Thymus (tissue), 11 donors: Measurements from ENCODE around the gene PSG6. TPM values are rescaled to one million over a fixed set of nuclear protein-coding genes. Genes with fewer than 3 reads are reported as not detected.
"Not testable (repeated sequence)": the region's sequence is repeated elsewhere in the genome, so short reads cannot be mapped to it uniquely, and the experiment has no call there.

ENCODE experiments used
- DNase-seq, 9 donors: peaks; one replicate each; pipeline ENCODE4 v3.0.0-alpha.2; 2013; ENCODE audit warnings: low spot score in 9 of 9, low read depth in 6 of 9, missing footprints in 1 of 9
- H3K27ac ChIP-seq, 2 donors: one replicate each; pipeline ENCODE4 v1.5.1; 2013; ENCODE audit warnings: control low read depth in 1 of 2, low read depth in 1 of 2, low read length in 1 of 2, mild to moderate bottlenecking in 1 of 2, moderate library complexity in 1 of 2
- H3K27me3 ChIP-seq, 2 donors: one replicate each; pipeline ENCODE4 v1.5.1; 2013; ENCODE audit warnings: low read length in 1 of 2; ENCODE audit not compliant: control insufficient read depth in 2 of 2, insufficient read depth in 1 of 2
- H3K36me3 ChIP-seq, 2 donors: one replicate each; pipeline ENCODE4 v1.5.1; 2013; ENCODE audit warnings: low read length in 1 of 2, mild to moderate bottlenecking in 1 of 2, moderate library complexity in 1 of 2; ENCODE audit not compliant: control insufficient read depth in 2 of 2, insufficient read depth in 2 of 2
- H3K4me1 ChIP-seq, 2 donors: one replicate each; pipeline ENCODE4 v1.5.1; 2013; ENCODE audit warnings: low read length in 2 of 2; ENCODE audit not compliant: control insufficient read depth in 2 of 2, insufficient read depth in 2 of 2
- H3K4me3 ChIP-seq, 2 donors: one replicate each; pipeline ENCODE4 v1.5.1; 2013; ENCODE audit warnings: low read length in 2 of 2, control low read depth in 1 of 2, mild to moderate bottlenecking in 1 of 2
- H3K9me3 ChIP-seq, 2 donors: one replicate each; pipeline ENCODE4 v1.5.1; 2013; ENCODE audit warnings: low read length in 1 of 2, mild to moderate bottlenecking in 1 of 2; ENCODE audit not compliant: control insufficient read depth in 2 of 2, insufficient read depth in 1 of 2
- WGBS: extraction: QIAGEN DNeasy Blood & Tissue Kit; methylation state at CpG from one replicate; pipeline ENCODE4 v1.1.7; 2013; 5-methylcytosine and 5-hydroxymethylcytosine counted together
- polyA plus RNA-seq: library from polyadenylated mRNA; stranded (reverse); fragments of 200-250 nt; gene quantifications from one replicate; pipeline ENCODE4 v1.2.3, GENCODE V29; 2013
- total RNA-seq: library from RNA; stranded (reverse); fragments of 120-200 nt; gene quantifications from one replicate; pipeline ENCODE4 v1.2.4, GENCODE V29; 2013
- donor health status: healthy.

Gene PSG6
- total and polyA plus RNA-seq, 2 donors, result 0.11 TPM; not detected in 1

DNA sequence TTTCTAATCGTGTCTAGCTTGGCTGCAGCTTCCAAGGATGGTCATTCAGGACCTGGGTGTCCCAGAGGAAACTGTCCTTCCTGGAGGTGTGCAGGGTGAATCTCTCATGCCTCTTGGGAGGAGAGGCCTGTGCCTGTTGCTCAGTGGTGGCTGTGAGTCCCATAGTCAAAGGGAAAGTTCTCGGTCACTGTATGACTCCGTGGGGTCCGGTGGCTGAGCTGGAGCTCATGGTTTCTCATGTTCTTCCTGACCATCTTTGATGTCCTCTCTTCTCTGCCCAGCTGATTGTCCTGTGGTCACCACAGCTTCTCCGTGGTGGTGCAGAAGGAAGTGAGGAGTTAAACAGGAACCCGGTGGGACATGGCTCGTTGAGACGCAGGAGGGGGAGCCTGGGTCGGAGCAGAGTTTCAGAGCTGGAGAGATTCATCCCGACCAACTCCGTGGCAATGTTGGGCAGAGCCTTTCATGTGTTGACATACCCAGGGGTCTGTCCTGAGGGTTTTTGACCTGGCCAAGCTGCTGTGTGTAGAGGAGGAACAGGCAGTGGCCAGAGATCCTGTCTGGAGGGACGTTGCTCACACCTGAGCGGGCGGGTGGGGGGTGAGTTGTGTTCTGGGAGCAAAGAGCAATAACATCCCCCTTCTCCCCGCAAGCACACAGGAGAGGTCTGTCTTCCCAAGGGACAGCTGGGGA lies 829 bp upstream of the PSG6 start:
- not testable (repeated sequence) for H3K4me1 ChIP-seq

GRCh38 chr19:42916931-42917330 lies 763 bp downstream of the PSG6 start:
- H3K4me3 ChIP-seq, H3K4me1 ChIP-seq, H3K27me3 ChIP-seq, H3K36me3 ChIP-seq, DNase-seq, H3K27ac ChIP-seq, H3K9me3 ChIP-seq: not testable (repeated sequence)
- WGBS, result 96% methylated on average over 1 of the region's 1 CpG

More for the DNA sequence above, 829 bp upstream of the PSG6 start:
- WGBS, result 74% methylated on average over 15 of the region's 15 CpGs
- not testable (repeated sequence) for H3K4me3 ChIP-seq, H3K9me3 ChIP-seq, H3K36me3 ChIP-seq, H3K27me3 ChIP-seq, H3K27ac ChIP-seq, DNase-seq

DNA sequence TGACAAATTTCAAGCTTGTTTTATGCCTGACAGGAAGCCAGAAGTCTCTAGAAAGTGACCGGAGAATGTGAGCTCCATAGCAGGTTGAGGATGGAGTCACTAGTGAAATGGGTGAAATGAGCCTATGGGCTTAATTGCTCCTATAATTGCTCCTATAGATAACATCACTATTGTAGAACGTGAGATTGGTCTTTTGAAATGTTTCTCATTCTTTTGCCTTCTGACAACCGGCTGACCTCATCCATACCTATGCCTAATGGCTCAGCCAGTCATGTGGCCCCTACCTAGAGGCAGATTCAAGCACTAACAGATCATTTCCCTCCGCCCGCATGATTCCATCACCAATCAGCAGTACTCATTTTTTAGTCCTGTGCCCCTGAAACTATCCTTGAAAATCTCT lies 4.2 kb downstream of the PSG6 start:
- not testable (repeated sequence) for H3K9me3 ChIP-seq, H3K27me3 ChIP-seq, H3K27ac ChIP-seq, DNase-seq, H3K4me3 ChIP-seq, H3K4me1 ChIP-seq, H3K36me3 ChIP-seq
- 90% methylated on average over 5 of the region's 5 CpGs for WGBS

DNA sequence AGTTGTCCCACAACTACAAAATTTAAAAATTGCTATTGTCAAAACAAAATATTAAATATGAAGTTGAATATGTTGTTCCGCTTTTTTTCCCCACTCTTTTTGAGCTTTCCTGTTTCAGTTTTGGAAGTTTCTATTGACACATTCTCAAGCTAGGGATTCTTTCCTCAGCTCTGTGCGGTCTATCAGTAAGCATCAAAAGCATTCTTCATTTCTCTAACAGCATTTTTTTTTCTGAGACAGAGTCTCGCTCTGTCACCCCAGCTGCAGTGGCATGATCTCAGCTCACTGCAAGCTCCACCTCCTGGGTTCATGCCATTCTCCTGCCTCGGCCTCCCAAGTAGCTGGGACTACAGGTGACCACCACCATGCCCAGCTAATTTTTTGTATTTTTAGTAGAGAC lies 4.8 kb downstream of the PSG6 start:
- H3K27ac ChIP-seq, DNase-seq, H3K9me3 ChIP-seq, H3K27me3 ChIP-seq, H3K36me3 ChIP-seq, H3K4me3 ChIP-seq, H3K4me1 ChIP-seq: not testable (repeated sequence)
- WGBS, result 92% methylated on average over 4 of the region's 4 CpGs

- H3K4me1 ChIP-seq, DNase-seq, H3K36me3 ChIP-seq, H3K27me3 ChIP-seq, H3K9me3 ChIP-seq, H3K4me3 ChIP-seq, H3K27ac ChIP-seq: not testable (repeated sequence)
- 90% methylated on average over 5 of the region's 5 CpGs for WGBS
Observed at GRCh38 chr19:42911731-42912130, 6.0 kb downstream of the PSG6 start.

- 72% methylated on average over 5 of the region's 5 CpGs for WGBS
- not testable (repeated sequence) for H3K4me3 ChIP-seq
Observed at GRCh38 chr19:42906162-42906561, 11.5 kb downstream of the PSG6 start.

GRCh38 chr19:42900561-42900960 lies 17.1 kb downstream of the PSG6 start:
- H3K9me3 ChIP-seq, H3K4me3 ChIP-seq, H3K4me1 ChIP-seq, H3K36me3 ChIP-seq, DNase-seq, H3K27me3 ChIP-seq, H3K27ac ChIP-seq: not testable (repeated sequence)
- 81% methylated on average over 4 of the region's 4 CpGs for WGBS

More at GRCh38 chr19:42906162-42906561, 11.5 kb downstream of the PSG6 start:
- H3K36me3 ChIP-seq, H3K9me3 ChIP-seq, H3K27me3 ChIP-seq, H3K4me1 ChIP-seq, H3K27ac ChIP-seq, DNase-seq: not testable (repeated sequence)

DNA sequence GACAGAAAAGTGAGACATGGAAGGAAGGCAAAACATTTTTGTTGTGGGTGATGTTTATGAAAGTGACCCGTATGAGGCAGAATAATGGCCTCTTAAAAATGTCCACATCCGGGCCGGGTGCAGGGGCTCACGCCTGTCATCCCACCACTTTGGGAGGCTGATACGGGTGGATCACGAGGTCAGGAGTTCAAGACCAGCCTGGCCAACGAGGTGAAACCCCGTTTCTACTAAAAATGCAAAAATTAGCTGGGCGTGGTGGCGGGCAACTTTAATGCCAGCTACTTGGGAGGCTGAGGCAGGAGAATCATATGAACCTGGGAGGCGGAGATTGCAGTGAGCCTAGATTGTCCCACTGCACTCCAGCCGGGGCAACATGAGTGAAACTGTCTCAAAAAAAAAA lies 18.0 kb downstream of the PSG6 start:
- not testable (repeated sequence) for H3K27ac ChIP-seq, H3K9me3 ChIP-seq, H3K4me3 ChIP-seq, H3K4me1 ChIP-seq, DNase-seq, H3K36me3 ChIP-seq, H3K27me3 ChIP-seq
- WGBS, result 92% methylated on average over 12 of the region's 12 CpGs

DNA sequence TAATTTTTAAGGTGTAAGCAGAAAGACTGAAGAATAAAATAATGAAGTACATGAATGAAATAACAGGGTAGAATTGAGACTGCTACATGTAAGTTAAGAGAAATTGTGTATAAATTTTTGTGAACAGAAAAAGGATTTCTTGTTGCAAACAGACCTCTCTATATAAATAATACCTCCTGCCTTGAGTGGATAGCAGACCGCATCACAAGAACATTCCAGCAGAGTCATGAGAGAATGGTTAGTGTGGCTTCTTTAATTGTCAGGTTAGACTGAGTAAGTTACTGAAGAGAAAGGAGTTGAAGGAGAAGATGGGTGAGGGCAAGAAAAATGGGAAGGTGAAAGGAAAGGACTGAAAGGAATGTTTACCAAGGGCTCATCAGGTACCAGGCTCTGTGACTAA lies 18.6 kb downstream of the PSG6 start:
- H3K4me1 ChIP-seq, H3K27ac ChIP-seq, H3K27me3 ChIP-seq, H3K4me3 ChIP-seq, H3K9me3 ChIP-seq, H3K36me3 ChIP-seq, DNase-seq: not testable (repeated sequence)
- 96% methylated on average over 1 of the region's 1 CpG for WGBS

DNA sequence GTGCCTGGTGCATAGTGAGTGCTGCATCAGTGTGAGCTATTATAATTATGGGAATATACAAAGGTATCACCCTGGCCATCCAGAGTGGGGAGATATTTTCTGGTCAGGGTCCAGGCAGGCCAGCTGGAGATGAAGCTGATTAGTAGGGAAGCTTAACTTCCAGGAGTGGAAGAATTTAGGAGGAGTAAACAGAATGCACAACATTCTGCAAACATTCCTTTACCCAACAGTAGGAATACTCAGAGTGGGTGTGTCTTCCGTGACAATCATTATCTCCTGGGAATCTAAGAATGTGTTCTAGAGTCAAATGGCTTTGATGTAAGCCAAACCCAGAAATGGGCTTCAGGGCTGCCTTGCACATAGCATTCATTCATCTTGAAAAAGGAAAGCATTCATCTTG lies 19.0 kb downstream of the PSG6 start:
- H3K4me1 ChIP-seq, H3K27ac ChIP-seq, H3K9me3 ChIP-seq, H3K36me3 ChIP-seq, DNase-seq, H3K4me3 ChIP-seq, H3K27me3 ChIP-seq: not testable (repeated sequence)
- WGBS, result 87% methylated on average over 1 of the region's 1 CpG
